ENCODE results near the gene PSMD4.
A peak's percentile ranks its signal among the peaks of the same experiment; 100 is the strongest.
"Not testable (repeated sequence)": the region's sequence is repeated elsewhere in the genome, so short reads cannot be mapped to it uniquely, and the experiment has no call there.

Gene PSMD4

GRCh38 chr1:151254217-151255213 is at the start of gene PSMD4:
Gene PSMD4 (plus strand): TSS chr1:151254734. CDS start chr1:151254783, 49 bp downstream.
- DNase-seq = peak; percentile 96

- DNase-seq = not testable (repeated sequence)
Measured at GRCh38 chr1:151205381-151205965, 49.1 kb upstream of the PSMD4 start.

GRCh38 chr1:151210830-151211229 is 43.7 kb upstream of the PSMD4 start:
- no peak for DNase-seq

GRCh38 chr1:151211972-151212705 is 42.4 kb upstream of the PSMD4 start:
- DNase-seq = no peak

- no peak for DNase-seq
Measured at GRCh38 chr1:151213560-151213959, 41.0 kb upstream of the PSMD4 start.

- no peak for DNase-seq
Measured at GRCh38 chr1:151221616-151222015, 32.9 kb upstream of the PSMD4 start.

- DNase-seq = no peak
Measured at GRCh38 chr1:151222130-151222529, 32.4 kb upstream of the PSMD4 start.

GRCh38 chr1:151235235-151235634 is 19.3 kb upstream of the PSMD4 start:
- DNase-seq = no peak

- no peak for DNase-seq
Measured at GRCh38 chr1:151237678-151238466, 16.7 kb upstream of the PSMD4 start.

GRCh38 chr1:151238467-151238739 is 16.1 kb upstream of the PSMD4 start:
- DNase-seq = no peak

GRCh38 chr1:151242442-151242841 is 12.1 kb upstream of the PSMD4 start:
- no peak for DNase-seq

- no peak for DNase-seq
Measured at GRCh38 chr1:151243683-151244216, 10.8 kb upstream of the PSMD4 start.

- no peak for DNase-seq
Measured at GRCh38 chr1:151246786-151247185, 7.7 kb upstream of the PSMD4 start.

GRCh38 chr1:151251656-151252470 is 2.7 kb upstream of the PSMD4 start:
- peak; percentile 81 for DNase-seq

- no peak for DNase-seq
Measured at GRCh38 chr1:151255381-151255780, 847 bp downstream of the PSMD4 start.

- no peak for DNase-seq
Measured at GRCh38 chr1:151259351-151259750, 4.8 kb downstream of the PSMD4 start.

GRCh38 chr1:151265446-151266236 is 11.1 kb downstream of the PSMD4 start:
- no peak for DNase-seq

- DNase-seq = no peak
Measured at GRCh38 chr1:151266315-151266714, 11.8 kb downstream of the PSMD4 start.

- no peak for DNase-seq
Measured at GRCh38 chr1:151266821-151267220, 12.3 kb downstream of the PSMD4 start.

GRCh38 chr1:151267760-151268159 is 13.2 kb downstream of the PSMD4 start:
- DNase-seq = no peak
